NCI-H1930 (cell line): ENCODE results near the gene TECPR2.

Experiments
- DNase-seq, 2 experiments: peaks; one replicate each; lab custom pipeline; 2025; lab: John Stamatoyannopoulos, UW

TECPR2 gene

GRCh38 chr14:102496958-102497744 is 134.4 kb downstream of the TECPR2 start:
- no peak for DNase-seq

GRCh38 chr14:102497998-102498677 is 135.4 kb downstream of the TECPR2 start:
- DNase-seq: no peak

- no peak for DNase-seq
These were observed 136.0 kb downstream of the TECPR2 start for GRCh38 chr14:102498678-102499265.

- no peak for DNase-seq
These were observed 136.8 kb downstream of the TECPR2 start for GRCh38 chr14:102499401-102500157.

GRCh38 chr14:102500158-102500662 is 137.5 kb downstream of the TECPR2 start:
- no peak for DNase-seq

- no peak for DNase-seq
These were observed 138.0 kb downstream of the TECPR2 start for GRCh38 chr14:102500713-102501112.

GRCh38 chr14:102501751-102502315 is 139.1 kb downstream of the TECPR2 start:
- no peak for DNase-seq

GRCh38 chr14:102502571-102502970 is 139.8 kb downstream of the TECPR2 start:
- no peak for DNase-seq

- no peak for DNase-seq
These were observed 141.0 kb downstream of the TECPR2 start for GRCh38 chr14:102503641-102504327.

- no peak for DNase-seq
These were observed 141.7 kb downstream of the TECPR2 start for GRCh38 chr14:102504328-102504999.

GRCh38 chr14:102505000-102505619 is 142.4 kb downstream of the TECPR2 start:
- no peak for DNase-seq

GRCh38 chr14:102505775-102506625 is 143.3 kb downstream of the TECPR2 start:
- no peak for DNase-seq

- DNase-seq: no peak
These were observed 143.8 kb downstream of the TECPR2 start for GRCh38 chr14:102506626-102506925.

GRCh38 chr14:102507081-102507856 is 144.5 kb downstream of the TECPR2 start:
- DNase-seq: no peak

- no peak for DNase-seq
These were observed 145.1 kb downstream of the TECPR2 start for GRCh38 chr14:102507857-102508312.

- no peak for DNase-seq
These were observed 145.7 kb downstream of the TECPR2 start for GRCh38 chr14:102508410-102508773.

GRCh38 chr14:102508774-102509745 is 146.3 kb downstream of the TECPR2 start:
- no peak for DNase-seq
